ENCODE measurements around the gene EHMT1. TPM values are rescaled to one million over a fixed set of nuclear protein-coding genes. Genes with fewer than 3 reads are reported as not detected.

The EHMT1 gene
- total RNA-seq, 1 donor from 2014 or later: 45.3 TPM

GRCh38 chr9:137820161-137820855 is 201.5 kb downstream of the EHMT1 start:
- peaks cover 35% of the 10 kb centered on the region for H3K36me3 ChIP-seq (ENCODE audit: control insufficient read depth, insufficient read depth, low read length)
- FAIRE-seq (no peak), DNase-seq (ENCODE audit: low read depth) (no peak)
- no peak overlapping the region for H3K4me3 ChIP-seq (ENCODE audit: low read depth, low read length)
- no peaks in the 10 kb centered on the region for H3K27me3 ChIP-seq (ENCODE audit: control insufficient read depth, insufficient read depth, low read length)
- TF ChIP-seq, protein P1, sequence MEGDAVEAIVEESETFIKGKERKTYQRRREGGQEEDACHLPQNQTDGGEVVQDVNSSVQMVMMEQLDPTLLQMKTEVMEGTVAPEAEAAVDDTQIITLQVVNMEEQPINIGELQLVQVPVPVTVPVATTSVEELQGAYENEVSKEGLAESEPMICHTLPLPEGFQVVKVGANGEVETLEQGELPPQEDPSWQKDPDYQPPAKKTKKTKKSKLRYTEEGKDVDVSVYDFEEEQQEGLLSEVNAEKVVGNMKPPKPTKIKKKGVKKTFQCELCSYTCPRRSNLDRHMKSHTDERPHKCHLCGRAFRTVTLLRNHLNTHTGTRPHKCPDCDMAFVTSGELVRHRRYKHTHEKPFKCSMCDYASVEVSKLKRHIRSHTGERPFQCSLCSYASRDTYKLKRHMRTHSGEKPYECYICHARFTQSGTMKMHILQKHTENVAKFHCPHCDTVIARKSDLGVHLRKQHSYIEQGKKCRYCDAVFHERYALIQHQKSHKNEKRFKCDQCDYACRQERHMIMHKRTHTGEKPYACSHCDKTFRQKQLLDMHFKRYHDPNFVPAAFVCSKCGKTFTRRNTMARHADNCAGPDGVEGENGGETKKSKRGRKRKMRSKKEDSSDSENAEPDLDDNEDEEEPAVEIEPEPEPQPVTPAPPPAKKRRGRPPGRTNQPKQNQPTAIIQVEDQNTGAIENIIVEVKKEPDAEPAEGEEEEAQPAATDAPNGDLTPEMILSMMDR (IDR thresholded peaks at IDR 0.05; ENCODE audit: insufficient read depth, low read length, severe bottlenecking): no peak

- TF ChIP-seq, protein P1 (IDR thresholded peaks at IDR 0.05; ENCODE audit: insufficient read depth, low read length, severe bottlenecking): no peak
- peaks cover 15% of the 10 kb centered on the region for H3K36me3 ChIP-seq (ENCODE audit: control insufficient read depth, insufficient read depth, low read length)
These were observed 205.4 kb downstream of the EHMT1 start for GRCh38 chr9:137823986-137824771.

GRCh38 chr9:137825324-137825989 is 206.7 kb downstream of the EHMT1 start:
- H3K4me3 ChIP-seq (ENCODE audit: low read depth, low read length): no peak overlapping the region
- TF ChIP-seq, protein P1 (IDR thresholded peaks at IDR 0.05; ENCODE audit: insufficient read depth, low read length, severe bottlenecking): no peak
- H3K36me3 ChIP-seq (ENCODE audit: control insufficient read depth, insufficient read depth, low read length): peaks cover 12% of the 10 kb centered on the region
- H3K27me3 ChIP-seq (ENCODE audit: control insufficient read depth, insufficient read depth, low read length): no peaks in the 10 kb centered on the region
- DNase-seq (ENCODE audit: low read depth) (no peak), FAIRE-seq (no peak)

More at GRCh38 chr9:137823986-137824771, 205.4 kb downstream of the EHMT1 start:
- FAIRE-seq (peak; percentile 70), DNase-seq (ENCODE audit: low read depth) (no peak)
- no peak overlapping the region for H3K4me3 ChIP-seq (ENCODE audit: low read depth, low read length)
- H3K27me3 ChIP-seq (ENCODE audit: control insufficient read depth, insufficient read depth, low read length): no peaks in the 10 kb centered on the region

GRCh38 chr9:137827908-137828526 is 209.2 kb downstream of the EHMT1 start:
- Histone ChIP-seq H3K4me3 (ENCODE audit: low read depth, low read length) (no peak overlapping the region), H3K27me3 (ENCODE audit: control insufficient read depth, insufficient read depth, low read length) (no peaks in the 10 kb centered on the region), H3K36me3 (ENCODE audit: control insufficient read depth, insufficient read depth, low read length) (peaks cover 12% of the 10 kb centered on the region)
- DNase-seq (ENCODE audit: low read depth): no peak
- TF ChIP-seq, protein P1 (IDR thresholded peaks at IDR 0.05; ENCODE audit: insufficient read depth, low read length, severe bottlenecking): no peak
- FAIRE-seq: no peak

DNA sequence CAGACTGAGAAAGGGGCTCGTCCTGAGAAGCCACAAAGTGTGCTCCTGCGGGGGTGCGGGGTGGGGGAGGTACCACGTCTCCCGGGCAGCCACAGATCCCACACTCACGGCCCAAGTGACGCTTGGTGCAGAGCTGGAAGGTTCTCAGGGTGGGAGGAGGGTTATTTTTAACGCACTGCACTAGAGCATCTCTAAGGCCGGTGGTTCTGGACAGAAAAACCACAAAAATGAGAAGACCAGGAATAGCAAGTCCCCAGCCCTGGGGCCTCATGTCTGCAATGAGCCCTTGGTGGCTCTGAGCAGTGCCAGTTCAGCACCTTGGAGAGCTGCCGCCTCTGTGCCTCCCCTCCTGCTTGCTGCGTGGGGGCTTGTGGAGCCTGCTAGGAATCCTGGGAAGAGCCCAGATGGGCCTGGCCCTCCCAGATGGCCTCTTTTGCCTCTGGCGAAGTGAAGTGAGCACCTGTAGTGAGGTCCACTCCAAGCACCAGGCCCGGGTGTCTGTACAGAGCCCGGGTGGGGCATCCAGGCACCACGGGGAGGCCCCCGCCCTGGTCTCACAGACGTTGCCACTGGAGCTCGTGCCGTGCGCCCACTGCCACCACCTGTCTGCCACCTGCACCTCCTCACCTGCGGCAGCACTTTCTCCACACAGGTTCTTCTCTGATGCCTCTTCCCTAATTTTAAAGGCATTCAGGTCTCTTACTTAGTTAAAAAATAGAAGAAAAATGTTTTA is 209.9 kb downstream of the EHMT1 start:
- no peaks in the 10 kb centered on the region for H3K27me3 ChIP-seq (ENCODE audit: control insufficient read depth, insufficient read depth, low read length)
- TF ChIP-seq, protein P1 (IDR thresholded peaks at IDR 0.05; ENCODE audit: insufficient read depth, low read length, severe bottlenecking): no peak
- no peak overlapping the region for H3K4me3 ChIP-seq (ENCODE audit: low read depth, low read length)
- FAIRE-seq (no peak), DNase-seq (ENCODE audit: low read depth) (no peak)
- peaks cover 16% of the 10 kb centered on the region for H3K36me3 ChIP-seq (ENCODE audit: control insufficient read depth, insufficient read depth, low read length)

All from bronchial epithelial cell (primary cell).